NCI-H2171 treated with DMSO at 0.1 percent for 48 hours (cell line): ENCODE data around the gene RORC.
A peak's percentile ranks its signal among the peaks of the same experiment; 100 is the strongest.
"Not testable (repeated sequence)": the region's sequence is repeated elsewhere in the genome, so short reads cannot be mapped to it uniquely, and the experiment has no call there.

Source experiments
- DNase-seq: peaks from one replicate; lab custom pipeline; 2025; lab: John Stamatoyannopoulos, UW

The RORC gene

DNA sequence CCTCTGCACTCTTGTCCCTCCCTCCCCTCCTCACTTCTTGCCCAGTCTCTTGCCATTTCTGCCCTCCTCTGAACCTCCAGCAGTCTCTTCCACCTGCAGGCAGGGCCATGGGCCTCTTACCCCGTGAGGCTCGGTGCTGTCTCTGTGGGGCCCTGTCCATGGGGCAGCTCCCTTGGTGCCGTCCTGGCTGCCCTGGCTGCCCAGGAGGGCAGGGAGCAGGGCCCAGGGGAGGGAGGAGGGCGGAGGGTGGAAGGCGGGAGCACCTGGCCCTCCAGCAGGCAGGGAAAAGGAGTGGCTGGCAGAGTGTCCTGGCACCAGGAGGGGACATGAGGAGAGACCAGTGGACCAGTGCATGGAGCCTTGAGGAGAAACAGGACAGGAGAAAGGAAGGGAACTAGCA, at the start of gene RORC:
RORC (minus strand) TSS at position 198 of the 400 bp plus-strand sequence; CDS start at position 160, 38 bp downstream.
- DNase-seq = no peak

DNA sequence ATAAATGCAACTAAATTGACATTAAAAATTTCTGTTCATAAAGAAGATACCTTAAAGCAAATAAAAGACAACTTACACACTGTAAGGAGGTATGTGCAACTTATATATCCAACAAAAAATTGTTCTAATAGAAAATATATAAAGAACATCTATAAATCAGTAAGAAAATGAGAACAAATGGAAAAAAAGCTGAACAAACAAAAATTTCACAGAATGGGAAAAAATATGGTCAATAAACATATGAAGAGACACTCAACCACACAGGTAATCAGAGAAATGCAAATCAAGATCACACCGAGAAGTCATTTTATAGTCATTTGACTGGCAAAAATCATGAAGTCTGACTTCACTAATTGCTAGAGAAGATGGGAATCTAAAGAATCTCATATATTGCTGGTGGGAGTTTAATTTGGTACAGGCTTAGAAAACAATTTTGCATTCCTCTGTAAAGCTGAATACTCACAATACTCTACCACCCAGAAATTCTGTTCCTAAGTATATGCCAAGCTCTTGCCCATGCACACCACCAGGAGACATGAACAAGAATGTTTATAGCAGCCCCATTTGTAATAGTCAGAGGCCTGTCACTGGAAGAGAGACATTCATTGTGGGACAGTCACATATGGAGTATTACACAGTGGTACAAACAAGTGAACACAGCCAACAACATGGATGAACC, 44.0 kb upstream of the RORC start:
- no peak for DNase-seq

DNA sequence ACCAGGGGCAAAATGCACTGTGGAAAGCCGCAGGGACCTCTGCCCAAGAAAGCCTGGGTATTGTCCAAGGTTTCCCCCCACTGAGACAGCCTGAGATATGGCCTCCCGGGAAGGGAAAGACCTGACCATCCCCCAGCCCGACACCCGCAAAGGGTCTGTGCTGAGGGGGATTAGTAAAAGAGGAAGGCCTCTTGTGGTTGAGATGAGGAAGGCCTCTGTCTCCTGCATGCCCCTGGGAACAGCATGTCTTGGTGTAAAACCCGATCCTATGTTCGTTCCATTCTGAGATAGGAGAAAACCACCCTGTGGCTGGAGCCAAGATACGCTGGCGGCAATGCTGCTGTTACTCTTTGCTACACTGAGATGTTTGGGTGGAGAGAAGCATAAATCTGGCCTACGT, 41.2 kb upstream of the RORC start:
- DNase-seq = not testable (repeated sequence)

DNA sequence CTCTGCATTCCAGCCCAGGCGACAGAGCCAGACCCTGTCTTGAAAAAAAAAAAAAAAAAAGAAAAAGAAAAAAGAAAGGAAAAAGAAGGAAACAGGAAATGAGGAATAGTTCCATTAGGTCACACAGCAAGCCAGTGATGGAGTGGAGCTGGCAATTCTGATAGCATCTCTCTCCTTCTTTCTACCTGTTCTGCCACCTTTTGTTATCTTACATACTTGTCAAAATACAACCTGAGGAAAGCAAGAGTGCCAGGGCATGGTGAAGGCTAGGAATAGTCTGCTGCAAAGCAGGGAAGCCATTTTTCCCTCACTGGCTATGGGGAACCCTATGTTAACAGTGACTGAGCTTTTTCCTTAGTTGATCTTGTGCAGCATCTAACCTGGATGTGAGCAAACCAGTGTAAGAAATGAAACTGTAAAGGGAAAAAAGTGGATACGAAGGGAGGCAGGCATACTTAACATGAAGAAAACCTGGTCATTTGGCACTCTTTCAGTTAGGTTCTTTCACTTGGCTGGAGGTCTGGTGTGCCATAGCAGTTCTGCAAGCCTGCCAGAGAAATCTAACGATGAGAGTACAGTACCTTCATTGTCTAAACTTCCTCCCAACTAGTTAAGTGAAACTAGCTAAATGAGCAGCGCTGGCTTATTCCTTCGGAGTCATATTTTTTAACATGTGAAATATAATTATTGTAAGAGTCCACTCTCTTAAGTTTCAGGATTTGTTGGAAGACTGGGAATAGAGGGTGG, 39.9 kb upstream of the RORC start:
- DNase-seq = no peak

DNA sequence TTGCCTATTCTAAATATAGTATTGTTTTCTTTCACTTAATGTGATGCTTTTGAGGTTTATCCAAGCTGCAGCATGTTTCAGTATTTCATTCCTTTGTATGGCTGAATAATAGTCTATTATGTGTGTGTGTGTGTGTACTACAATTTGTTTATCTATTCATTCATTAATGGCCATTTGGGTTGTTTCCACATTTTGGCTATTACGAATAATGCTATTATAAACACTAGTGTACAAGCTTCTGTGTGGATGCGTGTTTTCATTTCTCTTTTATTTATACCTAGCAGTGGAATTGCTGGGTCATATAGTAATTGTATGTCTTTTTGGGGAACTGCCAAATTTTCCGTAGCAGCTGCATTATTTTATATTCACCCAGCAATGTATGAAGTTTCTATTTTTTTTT, 36.9 kb upstream of the RORC start:
- no peak for DNase-seq

DNA sequence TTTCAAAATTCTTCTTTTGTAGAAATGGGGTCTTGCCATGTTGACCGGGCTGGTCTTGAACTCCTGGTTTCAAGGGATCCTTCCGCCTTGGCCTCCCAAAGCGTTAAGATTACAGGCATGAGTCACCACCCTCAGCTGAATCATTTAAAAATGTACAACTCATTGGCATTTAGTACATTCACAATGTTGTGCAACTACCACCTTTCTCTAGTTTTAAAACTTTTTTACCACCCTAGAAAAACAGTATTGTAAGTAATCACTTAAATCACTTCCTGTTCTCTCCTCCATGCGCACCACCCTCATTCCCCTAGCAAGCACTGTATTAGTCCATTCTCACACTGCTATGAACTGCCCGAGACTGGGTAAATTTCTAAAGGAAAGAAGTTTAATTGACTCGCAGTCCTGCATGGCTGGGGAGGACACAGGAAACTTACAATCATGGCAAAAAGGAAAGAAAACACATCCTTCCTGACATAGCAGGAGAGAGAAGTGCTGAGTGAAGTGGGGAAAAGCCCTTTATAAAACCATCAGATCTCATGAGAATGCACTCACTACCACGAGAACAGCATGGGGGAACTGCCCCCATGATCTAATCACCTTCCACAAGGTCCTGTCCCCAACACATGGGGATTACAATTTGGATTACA, 36.3 kb upstream of the RORC start:
- no peak for DNase-seq

DNA sequence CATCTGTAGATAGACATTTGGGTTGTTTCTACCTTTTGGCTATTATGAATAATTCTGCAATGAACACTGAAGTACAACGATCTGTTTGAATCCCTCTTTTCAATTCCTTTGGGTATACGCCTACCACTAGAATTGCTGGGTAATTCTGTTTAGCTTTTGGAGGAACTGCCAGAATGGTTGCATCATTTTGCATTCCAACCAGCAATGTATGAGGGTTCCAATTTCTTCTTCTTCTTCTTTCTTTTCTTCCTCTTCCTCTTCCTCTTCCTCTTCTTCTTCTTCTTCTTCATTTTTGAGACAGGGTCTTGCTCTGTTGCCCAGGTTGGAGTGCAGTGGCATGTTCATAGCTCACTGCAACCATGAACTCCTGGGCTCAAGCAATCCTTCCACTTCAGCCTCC, 35.7 kb upstream of the RORC start:
- DNase-seq = no peak

DNA sequence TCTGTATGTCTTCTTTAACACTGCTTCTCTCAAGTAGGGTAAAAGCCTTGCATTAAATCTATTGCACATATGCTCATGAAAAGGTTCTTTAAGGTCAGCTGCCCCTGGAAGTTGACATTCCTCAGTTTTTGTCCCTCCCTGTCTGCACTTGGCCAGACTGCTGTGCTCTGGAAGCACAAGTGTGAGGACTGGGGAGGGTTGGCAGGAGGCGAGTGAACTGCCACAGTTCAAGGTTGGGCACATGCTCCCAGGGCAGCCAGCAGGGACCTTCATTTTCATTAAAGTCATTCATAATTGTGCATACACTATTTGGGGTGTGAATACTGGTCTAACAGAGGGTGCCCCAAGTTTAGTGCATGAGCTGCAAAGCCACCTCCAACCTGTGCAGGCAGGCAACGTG, 32.8 kb upstream of the RORC start:
- DNase-seq = no peak

DNA sequence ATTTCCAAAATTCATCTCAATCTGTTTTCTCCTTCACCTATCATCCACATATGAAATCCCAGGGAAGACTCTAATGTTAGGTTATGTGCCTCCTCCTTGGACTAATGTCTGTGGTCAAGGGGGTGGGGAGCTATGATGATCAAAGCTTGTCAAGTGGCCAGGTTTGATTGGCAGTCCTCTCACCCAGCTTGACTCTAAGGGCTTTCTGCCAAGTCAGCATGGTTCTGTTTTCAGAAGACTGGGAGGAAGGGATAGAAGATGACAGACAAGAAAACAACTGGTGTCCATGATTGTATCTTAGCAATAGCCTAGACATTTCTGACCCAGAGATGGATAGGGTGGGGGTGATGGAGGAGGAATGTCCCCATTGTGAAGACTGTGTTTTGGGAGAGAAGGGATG, 31.0 kb upstream of the RORC start:
- DNase-seq = no peak

DNA sequence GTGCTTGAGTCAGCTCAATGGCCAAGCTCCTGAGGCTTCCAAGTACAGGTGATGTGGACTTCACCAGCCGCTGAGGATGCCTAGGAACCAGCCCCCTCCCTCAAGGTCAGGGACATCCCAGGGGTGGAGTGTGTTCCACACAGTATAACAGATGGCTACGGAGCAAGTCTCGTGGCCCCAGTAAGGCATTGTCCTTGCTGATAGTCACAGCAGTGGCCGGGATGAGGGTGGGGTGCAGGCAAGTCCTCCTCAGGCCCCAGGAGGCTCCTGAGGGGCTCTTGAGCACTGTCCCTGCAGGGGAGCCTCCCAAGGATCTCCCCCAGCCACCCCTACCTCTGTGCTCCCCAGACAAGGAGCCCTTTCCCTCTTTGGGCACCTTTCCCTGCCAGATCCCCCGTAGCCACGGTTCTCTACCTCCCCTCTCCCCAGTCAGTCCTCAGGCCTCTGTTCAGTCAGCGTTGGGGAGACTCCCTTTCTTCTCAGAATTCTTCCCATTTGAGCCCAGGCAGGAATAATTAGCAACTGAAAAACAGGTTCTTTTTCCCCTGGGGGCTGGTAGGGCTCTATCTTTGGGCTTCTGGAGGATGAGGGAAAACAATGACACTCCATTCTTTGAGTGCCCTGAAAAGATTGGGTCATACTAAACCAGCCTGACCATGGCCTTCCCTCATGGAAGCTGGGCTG, 29.0 kb upstream of the RORC start:
- no peak for DNase-seq

DNA sequence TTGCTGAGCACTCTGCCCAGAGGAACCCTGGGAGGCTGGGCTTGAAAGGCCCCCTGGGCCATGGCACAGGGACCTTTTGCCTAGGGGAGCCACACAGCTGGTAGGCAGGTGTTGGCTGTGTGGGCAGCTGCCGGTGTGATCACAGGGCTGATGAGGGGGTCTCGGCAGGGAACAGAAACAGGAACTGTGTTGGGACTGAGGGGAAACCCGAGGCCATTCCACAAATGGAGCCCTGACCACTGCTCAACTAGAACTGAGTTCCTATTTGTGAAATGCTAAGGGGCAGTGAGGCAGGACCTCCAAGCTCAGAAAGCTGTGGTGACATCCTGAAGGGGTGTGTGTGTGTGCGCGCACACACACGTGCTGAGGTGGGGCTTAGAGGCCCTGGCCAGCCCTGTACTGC, 28.3 kb upstream of the RORC start:
- DNase-seq = no peak

DNA sequence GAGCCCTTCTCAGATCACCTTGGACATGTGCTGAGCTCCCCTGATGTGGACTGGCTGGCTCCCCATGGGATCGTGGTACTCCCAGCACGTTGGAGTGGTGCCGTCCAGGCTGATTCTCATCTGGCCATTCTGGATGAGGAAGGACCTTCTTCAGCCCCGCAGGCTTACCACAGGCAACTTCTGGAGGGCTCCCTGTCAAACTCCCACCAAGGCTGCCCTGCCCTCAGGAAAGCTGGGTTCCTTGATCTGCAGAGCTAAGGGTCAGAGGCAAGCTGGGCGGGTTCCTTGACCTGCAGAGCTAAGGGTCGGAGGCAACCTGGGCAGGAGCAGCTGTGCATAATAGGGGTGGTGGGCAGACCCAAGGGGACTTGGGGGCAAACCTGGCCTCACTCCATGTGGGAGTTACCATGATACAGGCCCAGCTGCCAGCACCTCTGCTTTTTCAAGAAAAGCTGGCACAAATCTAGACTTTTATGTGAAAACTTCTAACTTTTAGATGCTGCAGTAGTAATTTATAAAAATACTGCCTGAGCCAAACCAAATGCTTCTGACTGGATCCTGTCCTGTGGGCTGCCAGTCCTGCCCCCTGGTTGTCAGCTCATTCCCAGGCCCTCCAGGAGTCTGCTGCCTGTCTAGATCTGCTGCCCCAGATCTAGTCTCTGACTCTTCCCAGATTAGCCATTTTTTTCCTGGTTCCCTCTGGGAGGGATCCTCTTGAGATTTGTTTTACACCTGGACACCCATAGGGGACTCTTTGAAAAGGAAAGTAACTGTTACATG, 27.5 kb upstream of the RORC start:
- no peak for DNase-seq

DNA sequence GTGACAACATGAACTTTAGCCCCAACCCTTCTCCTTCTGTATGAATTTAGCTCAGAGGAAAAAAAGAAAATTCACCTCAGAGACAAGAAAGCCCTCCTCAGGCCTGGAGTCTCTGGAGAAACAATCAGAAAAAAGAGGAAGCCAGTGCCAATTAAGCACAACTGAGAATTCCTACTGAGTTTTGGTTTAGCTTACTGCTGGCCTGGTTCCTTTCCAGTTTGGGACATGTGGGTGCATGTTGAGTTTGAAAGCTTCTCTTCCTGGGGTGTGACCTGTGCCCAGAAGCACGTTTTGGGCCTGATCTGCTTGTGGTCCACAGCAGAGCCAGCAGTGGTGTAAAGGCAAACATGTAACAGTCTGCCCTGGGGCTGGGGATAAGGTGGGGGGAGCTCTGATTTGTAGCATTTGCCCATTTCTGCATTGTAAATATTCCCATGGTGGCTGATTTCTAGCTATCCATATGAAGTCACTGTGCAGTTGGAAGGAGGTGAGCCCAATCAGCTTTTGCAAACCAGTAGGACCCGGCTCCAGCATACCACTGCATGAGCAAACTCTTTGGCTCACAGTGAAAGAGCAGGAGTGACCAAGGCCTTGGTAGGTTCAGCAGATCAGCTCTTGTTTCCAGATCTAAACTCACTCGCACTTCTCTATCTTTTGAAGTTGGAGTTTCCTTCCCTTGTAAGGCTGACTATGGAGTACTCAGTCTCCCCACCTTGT, 26.6 kb upstream of the RORC start:
- no peak for DNase-seq

DNA sequence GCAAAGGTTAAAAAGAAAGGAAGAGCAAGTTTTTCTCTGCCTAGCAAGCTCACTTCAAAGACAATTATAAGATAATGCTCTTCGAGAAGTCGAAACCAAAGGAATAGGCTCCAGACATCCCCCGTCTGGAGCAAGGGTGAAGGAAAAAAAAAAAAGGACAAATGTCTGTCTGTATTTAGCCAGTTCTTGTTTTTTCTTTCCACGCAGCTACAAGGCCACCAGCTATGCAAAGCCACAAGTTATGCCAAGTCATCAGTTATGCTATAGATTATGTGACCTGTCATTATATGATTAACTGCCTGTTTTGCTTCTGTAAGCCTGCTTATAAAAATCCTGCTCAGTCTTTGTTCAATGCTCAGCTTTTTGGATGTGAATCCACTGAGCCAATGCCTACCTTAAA, 24.3 kb upstream of the RORC start:
- no peak for DNase-seq

DNA sequence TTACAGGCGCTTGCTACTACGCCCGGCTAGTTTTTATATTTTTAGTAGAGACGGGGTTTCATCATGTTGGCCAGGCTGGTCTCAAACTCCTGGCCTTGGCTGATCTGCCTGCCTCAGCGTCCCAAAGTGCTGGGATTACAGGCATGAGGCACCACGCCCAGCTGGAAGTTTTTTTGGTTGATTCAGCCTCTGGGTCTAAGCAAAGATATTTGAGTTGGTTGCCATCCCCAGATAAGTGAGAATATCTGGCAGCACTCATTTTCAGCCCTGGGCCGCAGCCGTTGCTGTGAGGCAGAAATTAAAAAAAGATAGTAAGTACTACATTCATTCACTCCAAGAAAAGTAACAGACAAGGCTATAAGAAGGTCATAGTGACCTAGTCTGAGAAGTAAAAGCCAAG, 23.9 kb upstream of the RORC start:
- DNase-seq = not testable (repeated sequence)

DNA sequence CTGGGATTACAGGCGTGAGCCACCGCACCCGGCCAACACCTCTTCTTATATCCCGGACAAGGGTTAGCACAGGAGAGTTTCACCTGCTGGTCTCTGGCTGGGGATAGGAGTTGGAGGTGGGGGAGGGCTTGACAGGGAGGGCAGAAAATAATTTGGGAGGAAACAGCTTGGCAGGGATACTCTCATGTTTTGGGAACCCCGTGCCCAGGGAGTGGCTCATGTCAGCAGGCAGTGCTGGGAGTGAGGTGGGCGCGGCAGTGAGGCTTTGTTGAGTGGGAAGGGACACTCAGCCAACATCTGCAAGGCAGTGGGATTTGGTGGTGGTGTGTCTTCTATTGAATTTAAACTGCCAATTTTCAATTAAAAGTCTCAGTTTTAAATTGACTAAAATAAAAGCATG, 23.1 kb upstream of the RORC start:
- DNase-seq = no peak

DNA sequence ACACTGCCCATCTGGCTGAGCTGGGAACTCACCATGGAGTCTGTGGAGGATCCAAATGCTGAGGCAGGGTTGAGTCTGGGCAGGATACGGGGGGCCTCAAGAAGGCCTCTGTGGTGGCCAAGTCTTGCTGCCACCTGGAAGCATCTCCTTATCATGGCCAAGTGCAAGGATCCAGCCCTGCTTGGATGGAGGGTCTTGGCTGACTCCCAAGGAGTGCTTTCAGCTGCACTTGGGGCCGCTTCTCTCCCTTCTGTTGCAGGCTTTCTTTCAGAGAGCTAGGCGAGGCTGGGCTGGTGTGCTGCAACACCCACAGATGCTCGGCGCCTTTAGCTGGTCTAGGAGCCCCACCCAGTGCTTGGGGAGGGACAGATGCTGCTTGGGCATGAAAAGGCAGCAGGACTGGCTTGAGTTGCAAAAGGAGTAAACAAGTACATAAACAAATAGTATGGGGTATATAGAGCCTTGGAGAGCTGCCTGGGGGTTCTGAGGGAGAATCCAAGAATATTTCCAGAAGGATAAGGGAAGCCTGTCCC, 21.9 kb upstream of the RORC start, which contains the start of gene THEM5:
THEM5 (minus strand) TSS at position 302 of the 533 bp plus-strand sequence; CDS start at position 155, 147 bp downstream.
- DNase-seq = peak; percentile 27

DNA sequence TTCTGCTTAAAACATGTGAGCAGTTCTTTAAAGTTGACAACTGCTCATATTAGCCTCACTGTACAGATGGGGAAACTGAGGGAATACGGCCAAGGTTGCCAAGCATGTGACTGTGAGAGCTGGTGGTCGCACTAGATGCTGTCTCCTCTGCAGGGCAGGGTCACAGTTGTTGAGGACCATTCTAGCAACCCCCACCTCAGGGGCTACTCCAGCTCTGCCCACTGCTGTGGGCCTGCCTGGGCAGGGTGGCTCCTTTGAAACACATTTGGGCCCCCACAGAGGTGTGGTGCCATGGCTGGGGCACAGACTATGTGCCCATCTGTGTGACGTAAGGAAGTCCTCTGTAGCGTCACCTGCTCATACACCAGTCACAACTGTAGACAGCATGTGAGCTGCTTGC, 21.1 kb upstream of the RORC start:
- DNase-seq = no peak

DNA sequence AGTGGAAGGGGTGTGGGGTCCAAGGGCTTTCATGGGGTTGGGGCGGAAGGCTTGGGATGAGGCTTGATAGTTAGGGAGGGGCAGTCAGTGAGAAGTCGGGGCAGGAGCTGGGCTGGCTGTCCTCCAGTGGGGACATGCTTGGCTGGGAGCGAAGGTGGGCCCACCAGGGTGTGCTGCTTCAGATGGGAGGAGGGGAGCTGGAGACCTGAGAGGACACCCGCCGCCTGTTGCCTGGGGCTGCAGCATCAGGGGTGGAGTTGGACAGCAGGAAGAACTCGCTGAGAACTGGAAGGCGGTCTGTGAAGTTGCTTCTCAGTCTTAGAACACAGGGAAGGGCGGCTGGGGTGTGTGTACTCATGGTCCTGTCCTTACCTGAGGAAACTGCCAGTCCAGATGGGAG, 20.3 kb upstream of the RORC start:
- DNase-seq = no peak

DNA sequence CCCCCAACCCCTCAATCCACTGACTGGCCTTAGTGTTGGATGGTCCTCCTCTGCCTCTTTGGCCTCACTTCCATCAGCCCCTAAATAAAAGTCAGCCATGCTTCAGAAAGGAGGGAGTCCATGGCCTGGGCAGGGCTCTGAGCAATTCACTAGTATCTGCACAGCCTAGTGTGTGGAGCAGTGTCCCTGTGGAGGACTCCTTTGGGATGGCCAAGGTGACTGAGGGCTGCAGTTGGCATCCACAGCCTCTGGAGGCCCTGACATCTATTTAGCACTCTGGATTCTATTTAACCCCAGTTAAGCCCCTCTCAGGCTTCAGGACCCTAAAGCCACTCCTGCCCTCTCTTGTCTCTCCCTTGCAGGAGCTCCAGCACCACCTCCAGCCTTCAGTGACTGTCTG, 18.3 kb upstream of the RORC start:
- no peak for DNase-seq

DNA sequence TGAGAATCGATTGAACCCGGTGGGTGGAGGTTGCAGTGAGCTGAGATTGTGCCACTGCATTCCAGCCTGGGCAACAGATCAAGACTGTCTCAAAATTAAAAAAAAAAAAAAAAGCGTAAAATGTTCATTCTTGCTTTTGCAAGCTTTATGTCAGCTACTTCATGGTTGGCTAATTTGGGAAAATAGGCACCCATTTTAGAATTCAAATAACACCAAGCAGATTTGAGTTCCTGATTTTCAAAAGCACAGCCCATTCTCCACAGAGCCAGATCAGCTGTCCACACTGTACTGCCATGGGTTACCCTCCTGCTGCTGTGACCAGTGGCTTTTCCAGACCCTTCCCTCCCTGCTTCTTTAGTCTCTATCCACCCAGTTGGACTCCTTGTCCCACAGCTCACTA, 17.5 kb upstream of the RORC start:
- DNase-seq = no peak
